ENCODE results near the gene SLC13A5. TPM values are rescaled to one million over a fixed set of nuclear protein-coding genes. Genes with fewer than 3 reads are reported as not detected.

SLC13A5 gene
- total RNA-seq, 1 experiment from 2014 or later = 3.1 TPM

- Mint-ChIP-seq H3K9me3 (ENCODE audit: low read depth, unreplicated experiment) (peaks cover 2% of the 10 kb centered on the region), H3K4me3 (ENCODE audit: low read depth, unreplicated experiment) (no peak overlapping the region), H3K27me3 (ENCODE audit: unreplicated experiment) (peaks cover 31% of the 10 kb centered on the region), H3K27ac (ENCODE audit: unreplicated experiment) (no peak overlapping the region), H3K36me3 (ENCODE audit: insufficient read depth, unreplicated experiment) (no peaks in the 10 kb centered on the region), H3K4me1 (ENCODE audit: low read depth, unreplicated experiment) (peaks cover 8% of the 10 kb centered on the region)
- CTCF ChIA-PET = no interaction called here
- intact Hi-C loops (cut with micrococcal nuclease; ENCODE audit: unreplicated experiment) = no loop called here
- TF ChIP-seq CTCF (IDR thresholded peaks at IDR 0.05; ENCODE audit: unreplicated experiment) = no peak
- no peak for DNase-seq
- BruUV-seq (replicated peaks) = no TSS peak
Measured at GRCh38 chr17:6684460-6684783, 28.7 kb downstream of the SLC13A5 start.

GRCh38 chr17:6683730-6684459, 29.3 kb downstream of the SLC13A5 start:
- Mint-ChIP-seq H3K4me3 (ENCODE audit: low read depth, unreplicated experiment) (no peak overlapping the region), H3K27me3 (ENCODE audit: unreplicated experiment) (peaks cover 34% of the 10 kb centered on the region), H3K36me3 (ENCODE audit: insufficient read depth, unreplicated experiment) (no peaks in the 10 kb centered on the region), H3K4me1 (ENCODE audit: low read depth, unreplicated experiment) (peaks cover 8% of the 10 kb centered on the region), H3K27ac (ENCODE audit: unreplicated experiment) (no peak overlapping the region), H3K9me3 (ENCODE audit: low read depth, unreplicated experiment) (peaks cover 2% of the 10 kb centered on the region)
- CTCF ChIA-PET = interaction anchor here (1.2 kb wide), 1 partner anchor 14 kb away, joined by 3 read pairs; no protein-coding TSS in a partner anchor
- no peak for TF ChIP-seq CTCF (IDR thresholded peaks at IDR 0.05; ENCODE audit: unreplicated experiment)
- DNase-seq = no peak
- intact Hi-C loops (cut with micrococcal nuclease; ENCODE audit: unreplicated experiment) = no loop called here
- no TSS peak for BruUV-seq (replicated peaks)

- no peak overlapping the region for H3K4me3 Mint-ChIP-seq (ENCODE audit: low read depth, unreplicated experiment)
- intact Hi-C loops (cut with micrococcal nuclease; ENCODE audit: unreplicated experiment) = no loop called here
- H3K27ac Mint-ChIP-seq (ENCODE audit: unreplicated experiment) = no peak overlapping the region
- H3K4me1 Mint-ChIP-seq (ENCODE audit: low read depth, unreplicated experiment) = peaks cover 13% of the 10 kb centered on the region
- H3K36me3 Mint-ChIP-seq (ENCODE audit: insufficient read depth, unreplicated experiment) = no peaks in the 10 kb centered on the region
- H3K9me3 Mint-ChIP-seq (ENCODE audit: low read depth, unreplicated experiment) = peaks cover 2% of the 10 kb centered on the region
- CTCF ChIA-PET = interaction anchor here (1.2 kb wide), 1 partner anchor 14 kb away, joined by 3 read pairs; no protein-coding TSS in a partner anchor
- peaks cover 41% of the 10 kb centered on the region for H3K27me3 Mint-ChIP-seq (ENCODE audit: unreplicated experiment)
- BruUV-seq (replicated peaks) = no TSS peak
- no peak for TF ChIP-seq CTCF (IDR thresholded peaks at IDR 0.05; ENCODE audit: unreplicated experiment)
- no peak for DNase-seq
Measured at GRCh38 chr17:6683081-6683684, 30.0 kb downstream of the SLC13A5 start.

GRCh38 chr17:6682339-6682738, 30.8 kb downstream of the SLC13A5 start:
- TF ChIP-seq CTCF (IDR thresholded peaks at IDR 0.05; ENCODE audit: unreplicated experiment) = no peak
- no peak overlapping the region for H3K27ac Mint-ChIP-seq (ENCODE audit: unreplicated experiment)
- DNase-seq = no peak
- H3K9me3 Mint-ChIP-seq (ENCODE audit: low read depth, unreplicated experiment) = peaks cover 2% of the 10 kb centered on the region
- CTCF ChIA-PET = no interaction called here
- no TSS peak for BruUV-seq (replicated peaks)
- no peak overlapping the region for H3K4me3 Mint-ChIP-seq (ENCODE audit: low read depth, unreplicated experiment)
- intact Hi-C loops (cut with micrococcal nuclease; ENCODE audit: unreplicated experiment) = no loop called here
- peaks cover 41% of the 10 kb centered on the region for H3K27me3 Mint-ChIP-seq (ENCODE audit: unreplicated experiment)
- H3K4me1 Mint-ChIP-seq (ENCODE audit: low read depth, unreplicated experiment) = peaks cover 13% of the 10 kb centered on the region
- no peaks in the 10 kb centered on the region for H3K36me3 Mint-ChIP-seq (ENCODE audit: insufficient read depth, unreplicated experiment)
